ENCODE data around the gene CBFA2T2.
A peak's percentile ranks its signal among the peaks of the same experiment; 100 is the strongest.

Gene CBFA2T2

DNA sequence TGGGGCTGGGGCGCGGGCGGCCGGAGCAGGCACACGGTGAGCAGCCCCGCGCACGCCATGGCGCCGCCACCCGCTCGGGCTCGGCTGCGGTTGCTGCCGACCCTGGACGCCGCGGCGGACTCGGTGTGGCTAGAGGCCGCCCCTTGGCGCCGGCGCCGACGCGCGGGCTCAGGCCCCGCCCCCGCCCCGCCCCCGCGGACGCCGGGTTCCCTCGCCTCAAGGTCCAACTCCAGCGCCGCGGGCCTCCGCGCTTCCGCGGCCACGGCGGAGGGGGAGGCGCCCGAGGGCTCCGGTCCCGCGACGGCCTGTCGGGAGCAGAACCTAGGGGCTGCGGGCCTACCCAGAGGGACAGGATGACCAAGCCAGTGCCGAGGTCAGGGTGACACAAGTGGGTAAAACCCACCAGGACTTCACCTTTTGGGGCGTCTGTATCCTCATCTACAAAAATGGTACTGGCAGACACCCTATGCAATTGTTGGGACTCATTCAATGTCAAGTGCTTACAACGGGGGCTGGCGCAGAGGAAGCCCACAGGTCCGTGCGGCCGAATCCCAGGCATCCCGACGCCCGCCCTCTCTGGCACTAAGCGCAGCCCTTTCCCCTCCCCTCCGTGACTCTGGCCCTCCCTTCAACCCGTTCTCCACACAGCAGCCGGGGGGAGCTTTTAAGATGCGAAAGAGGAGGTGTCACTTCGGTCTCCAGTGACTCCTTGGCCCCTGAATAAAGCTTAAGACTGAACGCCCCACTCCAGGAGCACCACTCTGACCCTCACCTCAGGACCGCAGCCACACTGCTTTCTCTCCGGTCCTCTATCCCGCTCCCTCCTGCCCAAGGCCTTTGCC is 184.6 kb downstream of the CBFA2T2 start, which contains the start of gene NECAB3:
Gene NECAB3 (minus strand): TSS at position 135 of the 842 bp plus-strand sequence. CDS start 76 bp downstream, at position 59.
- Mint-ChIP-seq H3K36me3 (ENCODE audit: low read depth) (peaks cover 56% of the 10 kb centered on the region), H3K4me3 (peak within 1 kb of the TSS; percentile 80), H3K9me3 (no peaks in the 10 kb centered on the region), H3K4me1 (ENCODE audit: low read depth) (peaks cover 39% of the 10 kb centered on the region), H3K27me3 (no peaks in the 10 kb centered on the region), H3K27ac (peak within 1 kb of the TSS; percentile 76)
- peak; percentile 82 for DNase-seq

DNA sequence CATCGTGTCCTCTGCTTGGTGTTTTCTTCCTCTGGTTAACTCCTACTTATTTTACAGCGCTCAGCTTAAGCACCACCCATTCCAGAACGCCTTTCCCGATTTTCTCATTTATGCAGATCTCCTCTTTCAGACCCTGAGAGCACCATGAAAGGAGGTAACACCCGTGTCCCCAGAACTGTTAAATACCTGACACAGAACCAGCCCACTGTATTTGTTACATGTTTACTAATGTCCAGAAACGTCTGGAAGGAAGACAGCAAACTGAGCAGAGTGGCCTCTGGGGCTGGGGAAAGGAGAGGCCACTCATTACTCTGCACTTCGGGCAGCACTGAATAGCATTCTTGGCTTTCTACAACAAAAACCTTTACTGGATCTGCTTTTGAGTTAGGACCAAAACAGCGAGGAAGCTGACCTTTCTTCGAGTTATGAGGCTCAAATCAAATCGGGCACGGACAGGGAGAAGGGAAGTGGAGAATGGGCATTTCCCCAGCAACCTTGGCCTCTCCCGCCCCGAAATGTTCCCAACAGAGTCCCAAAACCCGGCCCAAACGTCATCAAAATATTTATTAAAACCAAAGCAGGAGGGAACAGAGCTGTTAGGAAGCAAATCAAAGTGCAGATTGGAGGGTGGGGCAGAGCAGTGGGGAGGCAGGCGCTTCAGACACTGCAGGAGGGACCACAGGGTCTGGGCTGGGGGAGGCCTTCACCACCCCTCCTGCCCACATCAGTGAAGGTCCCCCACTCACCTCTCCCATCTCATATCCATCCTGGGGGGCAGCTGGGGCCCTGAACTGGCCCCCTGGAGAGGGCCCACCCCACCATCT is 185.5 kb downstream of the CBFA2T2 start:
- H3K9me3 Mint-ChIP-seq = no peaks in the 10 kb centered on the region
- DNase-seq = no peak
- peak overlapping the region; percentile 76 for H3K27ac Mint-ChIP-seq
- H3K36me3 Mint-ChIP-seq (ENCODE audit: low read depth) = peaks cover 60% of the 10 kb centered on the region
- peak overlapping the region; percentile 56 for H3K4me3 Mint-ChIP-seq
- H3K4me1 Mint-ChIP-seq (ENCODE audit: low read depth) = peaks cover 48% of the 10 kb centered on the region
- no peaks in the 10 kb centered on the region for H3K27me3 Mint-ChIP-seq

GRCh38 chr20:33676121-33676520 is 186.2 kb downstream of the CBFA2T2 start:
- no peak for DNase-seq
- H3K27me3 Mint-ChIP-seq = no peaks in the 10 kb centered on the region
- H3K27ac Mint-ChIP-seq = peak overlapping the region; percentile 22
- no peak overlapping the region for H3K4me3 Mint-ChIP-seq
- peaks cover 56% of the 10 kb centered on the region for H3K4me1 Mint-ChIP-seq (ENCODE audit: low read depth)
- no peaks in the 10 kb centered on the region for H3K9me3 Mint-ChIP-seq
- peaks cover 64% of the 10 kb centered on the region for H3K36me3 Mint-ChIP-seq (ENCODE audit: low read depth)

- Mint-ChIP-seq H3K27ac (no peak overlapping the region), H3K4me1 (ENCODE audit: low read depth) (peaks cover 63% of the 10 kb centered on the region), H3K27me3 (no peaks in the 10 kb centered on the region), H3K36me3 (ENCODE audit: low read depth) (peaks cover 68% of the 10 kb centered on the region), H3K9me3 (no peaks in the 10 kb centered on the region), H3K4me3 (no peak overlapping the region)
- DNase-seq = no peak
These were observed 187.1 kb downstream of the CBFA2T2 start for GRCh38 chr20:33676652-33677645.

- Mint-ChIP-seq H3K36me3 (ENCODE audit: low read depth) (peaks cover 80% of the 10 kb centered on the region), H3K27me3 (no peaks in the 10 kb centered on the region), H3K4me3 (no peak overlapping the region), H3K27ac (no peak overlapping the region), H3K4me1 (ENCODE audit: low read depth) (peaks cover 68% of the 10 kb centered on the region), H3K9me3 (no peaks in the 10 kb centered on the region)
- no peak for DNase-seq
These were observed 188.3 kb downstream of the CBFA2T2 start for GRCh38 chr20:33677991-33678702.

- Mint-ChIP-seq H3K27me3 (no peaks in the 10 kb centered on the region), H3K9me3 (no peaks in the 10 kb centered on the region), H3K27ac (peak overlapping the region; percentile 89), H3K4me1 (ENCODE audit: low read depth) (peaks cover 68% of the 10 kb centered on the region), H3K36me3 (ENCODE audit: low read depth) (peaks cover 94% of the 10 kb centered on the region), H3K4me3 (peak overlapping the region; percentile 4)
- DNase-seq = peak; percentile 57
These were observed 190.0 kb downstream of the CBFA2T2 start for GRCh38 chr20:33679758-33680485.

- Mint-ChIP-seq H3K4me3 (no peak overlapping the region), H3K36me3 (ENCODE audit: low read depth) (peaks cover 93% of the 10 kb centered on the region), H3K4me1 (ENCODE audit: low read depth) (peaks cover 68% of the 10 kb centered on the region), H3K27me3 (no peaks in the 10 kb centered on the region), H3K9me3 (no peaks in the 10 kb centered on the region), H3K27ac (peak overlapping the region; percentile 76)
- no peak for DNase-seq
These were observed 190.8 kb downstream of the CBFA2T2 start for GRCh38 chr20:33680686-33681085.

DNA sequence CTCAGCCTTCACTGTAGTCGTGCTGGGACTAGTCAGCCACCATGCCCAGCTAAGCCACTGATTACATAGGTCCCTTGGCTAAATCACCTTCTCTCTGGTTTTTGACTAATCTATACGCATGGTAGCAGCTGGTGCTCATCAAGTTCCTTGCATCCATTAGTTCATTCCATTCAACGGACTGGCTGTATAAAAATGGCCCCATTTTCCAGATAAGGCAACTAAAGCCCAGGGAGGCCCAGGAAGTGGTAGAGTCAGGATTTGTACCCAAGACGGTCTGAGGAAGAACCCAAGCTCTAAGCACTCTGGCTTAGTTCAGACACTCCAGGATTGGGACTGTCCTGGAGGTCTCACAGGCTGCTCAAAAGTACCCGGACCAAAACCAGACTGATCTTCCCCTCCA is 191.4 kb downstream of the CBFA2T2 start:
- peak overlapping the region; percentile 84 for H3K27ac Mint-ChIP-seq
- peaks cover 87% of the 10 kb centered on the region for H3K36me3 Mint-ChIP-seq (ENCODE audit: low read depth)
- no peak for DNase-seq
- H3K27me3 Mint-ChIP-seq = no peaks in the 10 kb centered on the region
- H3K4me3 Mint-ChIP-seq = no peak overlapping the region
- peaks cover 68% of the 10 kb centered on the region for H3K4me1 Mint-ChIP-seq (ENCODE audit: low read depth)
- no peaks in the 10 kb centered on the region for H3K9me3 Mint-ChIP-seq

GRCh38 chr20:33681728-33682353 is 191.9 kb downstream of the CBFA2T2 start:
- Mint-ChIP-seq H3K27me3 (no peaks in the 10 kb centered on the region), H3K4me3 (peak overlapping the region; percentile 41), H3K36me3 (ENCODE audit: low read depth) (peaks cover 82% of the 10 kb centered on the region), H3K27ac (peak overlapping the region; percentile 84), H3K9me3 (no peaks in the 10 kb centered on the region), H3K4me1 (ENCODE audit: low read depth) (peaks cover 72% of the 10 kb centered on the region)
- DNase-seq = no peak

GRCh38 chr20:33684533-33685327 is 194.8 kb downstream of the CBFA2T2 start:
- H3K9me3 Mint-ChIP-seq = no peaks in the 10 kb centered on the region
- peak; percentile 30 for DNase-seq
- peaks cover 54% of the 10 kb centered on the region for H3K36me3 Mint-ChIP-seq (ENCODE audit: low read depth)
- H3K4me1 Mint-ChIP-seq (ENCODE audit: low read depth) = peaks cover 81% of the 10 kb centered on the region
- no peaks in the 10 kb centered on the region for H3K27me3 Mint-ChIP-seq
- H3K4me3 Mint-ChIP-seq = peak overlapping the region; percentile 92
- peak overlapping the region; percentile 95 for H3K27ac Mint-ChIP-seq

DNA sequence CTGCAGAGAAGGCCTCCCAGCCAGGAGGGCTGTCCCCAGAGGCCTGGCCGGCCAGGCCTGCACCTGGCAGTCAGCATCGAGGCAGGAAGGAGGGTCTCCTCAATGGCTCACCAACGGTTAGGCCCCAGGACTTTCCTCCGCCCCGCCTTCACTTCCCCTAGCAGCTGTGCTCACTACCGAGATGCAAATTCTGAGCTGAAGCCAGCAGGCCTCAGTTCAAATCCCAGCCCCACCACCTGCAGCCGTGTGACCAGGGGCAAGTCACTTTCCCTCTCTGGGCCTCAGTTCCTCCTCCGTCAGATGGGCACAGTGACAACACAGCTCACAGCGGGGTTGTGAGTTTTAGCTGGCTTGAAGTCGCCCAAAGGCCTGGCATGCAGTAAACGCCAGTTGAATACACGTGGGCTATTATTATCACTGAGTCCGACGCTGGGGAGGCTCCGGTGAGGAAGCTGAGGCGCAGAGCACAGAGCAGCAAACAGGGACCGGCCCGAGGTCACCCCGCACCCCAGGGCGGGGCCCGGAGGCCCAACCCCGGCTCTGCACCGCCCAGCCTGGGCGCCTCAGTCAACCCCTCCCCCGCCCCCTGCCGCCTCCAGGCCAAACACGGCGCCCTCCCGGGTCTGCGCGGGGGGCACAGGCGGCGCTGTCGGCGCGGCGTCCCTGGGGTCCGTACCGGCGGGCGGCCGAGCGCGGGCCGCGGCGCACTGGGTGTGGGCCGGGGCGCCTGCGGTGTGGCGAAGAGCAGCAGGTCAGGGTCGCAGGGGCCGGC is 195.6 kb downstream of the CBFA2T2 start:
- Mint-ChIP-seq H3K27ac (peak overlapping the region; percentile 95), H3K4me3 (peak overlapping the region; percentile 92), H3K27me3 (no peaks in the 10 kb centered on the region), H3K36me3 (ENCODE audit: low read depth) (peaks cover 46% of the 10 kb centered on the region), H3K4me1 (ENCODE audit: low read depth) (peaks cover 79% of the 10 kb centered on the region), H3K9me3 (no peaks in the 10 kb centered on the region)
- DNase-seq = peak; percentile 82

Data from activated T-cell treated with anti-CD3 and anti-CD28 coated beads, Interleukin-2, amount 50 U/mL, for 24 hours (primary cell).